ENCODE data around the gene NCKAP5L. TPM values are rescaled to one million over a fixed set of nuclear protein-coding genes. Genes with fewer than 3 reads are reported as not detected.

The NCKAP5L gene
- total RNA-seq, 1 experiment from 2014 or later = 19.5 TPM

DNA sequence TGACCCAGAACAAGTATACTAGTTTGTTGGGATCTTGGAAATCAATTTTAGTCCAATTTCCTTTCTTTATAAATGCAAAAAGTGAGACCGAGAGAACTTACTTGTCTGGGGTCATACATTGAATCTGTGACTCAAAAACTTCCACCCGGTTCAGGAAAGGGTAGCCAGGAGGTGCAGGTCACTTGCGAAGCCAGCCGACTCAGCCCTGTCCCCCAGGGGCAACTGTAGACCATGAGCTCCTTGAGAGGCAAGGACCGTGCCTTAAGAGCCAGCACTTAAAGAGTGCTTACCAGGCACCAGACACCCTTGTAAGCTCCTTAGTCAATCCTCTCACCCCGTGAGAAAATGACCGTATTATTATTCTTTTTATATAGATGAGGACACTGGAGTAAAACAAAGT lies 15.2 kb upstream of the NCKAP5L start:
- no peaks in the 10 kb centered on the region for H3K27me3 ChIP-seq (replicated peaks; ENCODE audit: control insufficient read depth, insufficient read depth, low read length)
- ChIA-PET CTCF (interaction anchor here (0.6 to 2.0 kb wide), 10 partner anchors 8 to 227 kb away, joined by 3 to 12 read pairs (median 4); partner anchors contain the start of genes NCKAP5L, PRPF40B and TMBIM6), POLR2A (interaction anchor here (0.5 to 3.2 kb wide), 8 partner anchors 8 to 365 kb away, joined by 3 to 20 read pairs (median 6); partner anchors contain the start of genes NCKAP5L and TMBIM6)
- no peaks in the 10 kb centered on the region for H3K9me3 ChIP-seq
- TF ChIP-seq, protein P1, sequence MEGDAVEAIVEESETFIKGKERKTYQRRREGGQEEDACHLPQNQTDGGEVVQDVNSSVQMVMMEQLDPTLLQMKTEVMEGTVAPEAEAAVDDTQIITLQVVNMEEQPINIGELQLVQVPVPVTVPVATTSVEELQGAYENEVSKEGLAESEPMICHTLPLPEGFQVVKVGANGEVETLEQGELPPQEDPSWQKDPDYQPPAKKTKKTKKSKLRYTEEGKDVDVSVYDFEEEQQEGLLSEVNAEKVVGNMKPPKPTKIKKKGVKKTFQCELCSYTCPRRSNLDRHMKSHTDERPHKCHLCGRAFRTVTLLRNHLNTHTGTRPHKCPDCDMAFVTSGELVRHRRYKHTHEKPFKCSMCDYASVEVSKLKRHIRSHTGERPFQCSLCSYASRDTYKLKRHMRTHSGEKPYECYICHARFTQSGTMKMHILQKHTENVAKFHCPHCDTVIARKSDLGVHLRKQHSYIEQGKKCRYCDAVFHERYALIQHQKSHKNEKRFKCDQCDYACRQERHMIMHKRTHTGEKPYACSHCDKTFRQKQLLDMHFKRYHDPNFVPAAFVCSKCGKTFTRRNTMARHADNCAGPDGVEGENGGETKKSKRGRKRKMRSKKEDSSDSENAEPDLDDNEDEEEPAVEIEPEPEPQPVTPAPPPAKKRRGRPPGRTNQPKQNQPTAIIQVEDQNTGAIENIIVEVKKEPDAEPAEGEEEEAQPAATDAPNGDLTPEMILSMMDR (IDR thresholded peaks at IDR 0.05; ENCODE audit: insufficient read depth in 1 of 2, low read depth in 1 of 2, low read length in 1 of 2, severe bottlenecking in 1 of 2, unreplicated experiment in 1 of 2) = no peak
- BruUV-seq (replicated peaks) = TSS peak; percentile 90
- H3K9me3 Mint-ChIP-seq (ENCODE audit: unreplicated experiment) = no peaks in the 10 kb centered on the region
- peaks cover 4% of the 10 kb centered on the region for H3K27me3 Mint-ChIP-seq (ENCODE audit: insufficient read depth, unreplicated experiment)
- peak overlapping the region; percentile 92 for H3K27ac Mint-ChIP-seq (ENCODE audit: unreplicated experiment)
- intact Hi-C loops (cut with micrococcal nuclease; ENCODE audit: unreplicated experiment) = no loop called here
- peaks cover 24% of the 10 kb centered on the region for H3K4me1 Mint-ChIP-seq (ENCODE audit: low read depth, unreplicated experiment)
- peak overlapping the region; percentile 59 for H3K4me3 ChIP-seq (ENCODE audit: low read depth, low read length)
- H3K36me3 ChIP-seq (ENCODE audit: control insufficient read depth, insufficient read depth, low read length) = no peaks in the 10 kb centered on the region
- peaks cover 11% of the 10 kb centered on the region for H3K36me3 Mint-ChIP-seq (ENCODE audit: insufficient read depth, unreplicated experiment)
- peak overlapping the region; percentile 93 for H3K4me3 Mint-ChIP-seq (ENCODE audit: unreplicated experiment)
- peaks cover 7% of the 10 kb centered on the region; the same call in 1 of the 2 replicates for H3K4me1 ChIP-seq
- DNase-seq = no peak

DNA sequence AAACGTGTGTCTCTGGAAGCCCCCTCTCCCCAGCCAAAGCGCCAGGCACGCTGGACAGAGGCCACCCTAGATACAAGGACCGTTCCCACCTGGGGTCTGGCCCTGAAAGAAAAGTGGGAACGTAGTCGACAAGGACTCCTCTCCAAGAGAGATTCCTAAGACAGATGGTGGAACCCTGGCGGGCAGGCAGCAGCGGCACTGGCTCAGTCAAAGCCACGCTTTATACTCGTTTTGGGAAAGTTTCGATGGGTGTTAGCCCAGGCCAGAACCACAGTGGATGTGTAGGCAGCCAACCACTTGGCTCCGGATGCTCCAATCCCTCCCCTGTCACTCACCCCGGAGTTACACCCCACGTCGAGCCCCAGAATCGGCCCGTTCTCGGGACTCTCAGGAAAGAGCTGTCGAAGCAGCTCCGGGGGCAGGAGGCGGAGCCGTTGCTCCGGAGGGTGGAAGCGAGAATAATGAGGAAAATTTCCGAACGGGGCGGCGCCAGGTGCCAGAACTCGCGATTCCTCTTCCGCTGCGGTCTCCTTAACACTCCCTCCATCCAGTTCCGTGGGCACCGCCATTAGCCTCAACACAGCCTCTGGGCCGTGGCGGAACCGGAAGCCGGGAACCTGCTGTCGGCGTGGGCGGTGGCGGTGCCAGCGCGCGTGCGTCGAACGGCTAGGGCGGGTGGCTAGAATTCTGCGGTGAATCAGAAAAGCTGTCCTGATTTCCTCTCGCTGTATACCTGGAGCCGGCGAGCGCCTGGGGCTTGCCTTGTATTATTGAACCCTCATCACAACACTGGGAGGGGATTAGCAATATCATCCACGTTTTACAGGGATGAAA lies 14.5 kb upstream of the NCKAP5L start, which contains the start of gene BCDIN3D:
Gene BCDIN3D, minus strand, starts transcription at position 588 of the 834 bp plus-strand sequence. Its CDS starts 19 bp downstream, at position 569.
- Mint-ChIP-seq H3K9me3 (ENCODE audit: unreplicated experiment) (no peaks in the 10 kb centered on the region), H3K4me1 (ENCODE audit: low read depth, unreplicated experiment) (peaks cover 24% of the 10 kb centered on the region), H3K4me3 (ENCODE audit: unreplicated experiment) (peak within 1 kb of the TSS; percentile 93), H3K27ac (ENCODE audit: unreplicated experiment) (peak within 1 kb of the TSS; percentile 92), H3K27me3 (ENCODE audit: insufficient read depth, unreplicated experiment) (no peaks in the 10 kb centered on the region), H3K36me3 (ENCODE audit: insufficient read depth, unreplicated experiment) (peaks cover 11% of the 10 kb centered on the region)
- Histone ChIP-seq H3K9me3 (no peaks in the 10 kb centered on the region), H3K27me3 (replicated peaks; ENCODE audit: control insufficient read depth, insufficient read depth, low read length) (no peaks in the 10 kb centered on the region), H3K4me1 (peaks cover 7% of the 10 kb centered on the region; the same call in 1 of the 2 replicates), H3K36me3 (ENCODE audit: control insufficient read depth, insufficient read depth, low read length) (no peaks in the 10 kb centered on the region), H3K4me3 (ENCODE audit: low read depth, low read length) (peak within 1 kb of the TSS; percentile 59)
- POLR2A ChIA-PET = interaction anchor here (0.5 to 3.2 kb wide), 9 partner anchors 8 to 365 kb away, joined by 3 to 20 read pairs (median 4); partner anchors contain the start of genes NCKAP5L and TMBIM6
- CTCF ChIA-PET = interaction anchor here (0.6 to 2.0 kb wide), 9 partner anchors 9 to 228 kb away, joined by 3 to 12 read pairs (median 3); partner anchors contain the start of genes NCKAP5L, PRPF40B and TMBIM6
- TSS peak; percentile 89 for BruUV-seq (replicated peaks)
- DNase-seq = peak; percentile 94
- intact Hi-C loops (cut with micrococcal nuclease; ENCODE audit: unreplicated experiment) = no loop called here
- TF ChIP-seq, protein P1 (IDR thresholded peaks at IDR 0.05; ENCODE audit: insufficient read depth in 1 of 2, low read depth in 1 of 2, low read length in 1 of 2, severe bottlenecking in 1 of 2, unreplicated experiment in 1 of 2) = no peak

DNA sequence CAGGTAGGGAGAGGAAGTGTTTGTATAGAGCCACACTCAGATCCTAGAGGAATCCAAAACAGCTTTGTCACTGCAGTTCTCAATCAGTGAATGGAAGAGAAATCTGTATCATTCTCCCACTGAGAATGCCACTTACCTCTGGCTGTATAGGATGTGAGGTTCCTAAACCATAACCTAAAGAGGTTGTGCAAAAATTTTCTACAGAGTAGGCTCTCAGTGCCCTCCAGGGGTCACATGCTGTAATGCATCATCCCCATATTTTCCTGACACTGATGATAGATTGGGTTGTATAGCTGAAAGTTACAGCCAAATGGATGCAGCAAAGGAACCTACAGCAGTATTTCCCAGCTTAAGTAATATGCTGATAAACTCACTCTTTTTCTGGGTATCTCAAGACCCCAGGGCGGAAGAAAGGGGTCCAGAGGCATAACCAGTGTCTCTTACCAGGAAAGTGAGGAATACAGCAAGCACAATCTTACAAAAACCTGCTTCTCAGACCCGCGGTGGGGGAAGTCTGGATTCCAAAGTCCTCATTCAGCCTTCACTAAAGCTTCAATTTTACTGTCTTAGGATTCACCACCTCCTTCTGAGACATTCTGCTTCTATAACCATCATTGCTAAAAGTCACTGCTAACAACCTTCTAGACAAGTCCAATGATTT lies 10.9 kb upstream of the NCKAP5L start:
- intact Hi-C loops (cut with micrococcal nuclease; ENCODE audit: unreplicated experiment) = loop anchor here (1.0 kb wide), 3 partner anchors 11 to 195 kb away; partner anchors contain the start of gene NCKAP5L
- DNase-seq = peak in 1 of 2 experiments; percentile 69
- Mint-ChIP-seq H3K27ac (ENCODE audit: unreplicated experiment) (no peak overlapping the region), H3K27me3 (ENCODE audit: insufficient read depth, unreplicated experiment) (no peaks in the 10 kb centered on the region), H3K4me3 (ENCODE audit: unreplicated experiment) (no peak overlapping the region), H3K36me3 (ENCODE audit: insufficient read depth, unreplicated experiment) (peaks cover 11% of the 10 kb centered on the region), H3K4me1 (ENCODE audit: low read depth, unreplicated experiment) (peaks cover 23% of the 10 kb centered on the region), H3K9me3 (ENCODE audit: unreplicated experiment) (no peaks in the 10 kb centered on the region)
- Histone ChIP-seq H3K27me3 (replicated peaks; ENCODE audit: control insufficient read depth, insufficient read depth, low read length) (no peaks in the 10 kb centered on the region), H3K4me1 (peaks cover 7% of the 10 kb centered on the region; the same call in 1 of the 2 replicates), H3K4me3 (ENCODE audit: low read depth, low read length) (no peak overlapping the region), H3K9me3 (no peaks in the 10 kb centered on the region), H3K36me3 (ENCODE audit: control insufficient read depth, insufficient read depth, low read length) (no peaks in the 10 kb centered on the region)
- no TSS peak for BruUV-seq (replicated peaks)
- TF ChIP-seq, protein P1 (IDR thresholded peaks at IDR 0.05; ENCODE audit: insufficient read depth in 1 of 2, low read depth in 1 of 2, low read length in 1 of 2, severe bottlenecking in 1 of 2, unreplicated experiment in 1 of 2) = peak; percentile 83 to 89
- CTCF ChIA-PET = interaction anchor here (0.5 to 1.4 kb wide), 18 partner anchors 9 to 191 kb away, joined by 3 to 11 read pairs (median 4); partner anchors contain the start of genes NCKAP5L and TMBIM6
- POLR2A ChIA-PET = interaction anchor here (0.7 to 1.2 kb wide), 3 partner anchors 11 to 770 kb away, joined by 4 to 6 read pairs (median 4); partner anchors contain the start of genes NCKAP5L and TMBIM6

Measured in Caco-2 (cell line).